Vagina (tissue), 2 donors: ENCODE results near the gene EPB41L2.

ENCODE experiments used
- POLR2AphosphoS5 ChIP-seq, 2 donors: sonication (generic); formaldehyde crosslinking; IDR thresholded peaks; one replicate each; pipeline ENCODE4 v1.9.0; 2017; ENCODE audit warnings: antibody characterized with exemption in 2 of 2, mild to moderate bottlenecking in 2 of 2, low read depth in 1 of 2; ENCODE audit not compliant: insufficient read depth in 1 of 2
- TF ChIP-seq, protein P1 (sequence below), 3 experiments: fragments of 450-650 bp in 2 of 3; fragments of 200-600 bp in 1 of 3; sonication (generic) in 1 of 3; IDR thresholded peaks; one replicate each; pipeline ENCODE4 v1.5.1; 2017 to 2019; ENCODE audit warnings: antibody characterized with exemption in 3 of 3, mild to moderate bottlenecking in 2 of 3, moderate library complexity in 2 of 3

DNA sequence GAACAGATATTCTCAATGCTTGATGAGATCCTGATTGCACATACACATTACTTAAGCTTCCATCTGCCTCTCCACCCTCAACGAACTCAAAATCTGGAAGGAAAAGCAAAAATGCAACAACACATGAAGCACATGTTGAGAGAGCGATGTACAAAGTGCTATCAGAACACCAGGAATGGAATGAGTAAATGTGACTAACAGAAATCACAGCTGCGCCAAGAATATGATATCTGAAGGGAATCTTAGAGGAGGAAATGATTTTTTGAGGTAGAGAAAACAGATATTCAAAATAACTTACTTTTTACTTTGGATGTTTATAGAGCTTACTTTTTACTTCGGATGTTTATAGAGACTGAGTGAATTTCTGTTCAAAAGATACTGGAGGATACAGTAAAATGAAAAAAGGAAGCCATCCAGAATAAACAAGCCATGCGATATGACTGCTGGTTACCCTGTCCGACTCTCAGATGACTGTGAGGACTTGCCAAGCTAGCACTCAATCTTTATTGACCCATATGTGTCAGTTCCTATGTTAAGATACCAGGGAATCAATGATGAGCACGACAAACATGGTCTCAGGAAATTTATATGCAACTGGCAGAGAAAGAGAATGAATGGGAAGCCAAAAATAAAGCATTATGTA lies 133.9 kb downstream of the EPB41L2 start:
- TF ChIP-seq, protein P1, sequence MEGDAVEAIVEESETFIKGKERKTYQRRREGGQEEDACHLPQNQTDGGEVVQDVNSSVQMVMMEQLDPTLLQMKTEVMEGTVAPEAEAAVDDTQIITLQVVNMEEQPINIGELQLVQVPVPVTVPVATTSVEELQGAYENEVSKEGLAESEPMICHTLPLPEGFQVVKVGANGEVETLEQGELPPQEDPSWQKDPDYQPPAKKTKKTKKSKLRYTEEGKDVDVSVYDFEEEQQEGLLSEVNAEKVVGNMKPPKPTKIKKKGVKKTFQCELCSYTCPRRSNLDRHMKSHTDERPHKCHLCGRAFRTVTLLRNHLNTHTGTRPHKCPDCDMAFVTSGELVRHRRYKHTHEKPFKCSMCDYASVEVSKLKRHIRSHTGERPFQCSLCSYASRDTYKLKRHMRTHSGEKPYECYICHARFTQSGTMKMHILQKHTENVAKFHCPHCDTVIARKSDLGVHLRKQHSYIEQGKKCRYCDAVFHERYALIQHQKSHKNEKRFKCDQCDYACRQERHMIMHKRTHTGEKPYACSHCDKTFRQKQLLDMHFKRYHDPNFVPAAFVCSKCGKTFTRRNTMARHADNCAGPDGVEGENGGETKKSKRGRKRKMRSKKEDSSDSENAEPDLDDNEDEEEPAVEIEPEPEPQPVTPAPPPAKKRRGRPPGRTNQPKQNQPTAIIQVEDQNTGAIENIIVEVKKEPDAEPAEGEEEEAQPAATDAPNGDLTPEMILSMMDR (IDR thresholded peaks at IDR 0.05) = no peak
- TF ChIP-seq POLR2AphosphoS5 (IDR thresholded peaks at IDR 0.05; ENCODE audit: insufficient read depth in 1 of 2, low read depth in 1 of 2) = no peak
